Breast epithelium (tissue), 4 donors: ENCODE data around the gene BEND3. TPM values are rescaled to one million over a fixed set of nuclear protein-coding genes. Genes with fewer than 3 reads are reported as not detected.
"Not testable (repeated sequence)": the region's sequence is repeated elsewhere in the genome, so short reads cannot be mapped to it uniquely, and the experiment has no call there.

Source experiments
- DNase-seq, 2 donors: peaks; one replicate each; pipeline ENCODE4 v3.0.0-alpha.2; 2019; ENCODE audit warnings: low spot score in 2 of 2
- H3K27ac ChIP-seq, 2 donors: fragments of 200-600 bp; sonication (generic) in 1 of 2; one replicate each; pipeline ENCODE4 v1.5.1; 2016 to 2019; ENCODE audit warnings: mild to moderate bottlenecking in 1 of 2
- H3K27me3 ChIP-seq, 2 donors: fragments of 200-600 bp; sonication (generic) in 1 of 2; one replicate each; pipeline versions ENCODE4 v1.5.1 to v1.6.0; 2017 to 2019; ENCODE audit warnings: control low read depth in 1 of 2, mild to moderate bottlenecking in 1 of 2
- H3K36me3 ChIP-seq: fragments of 200-600 bp; one replicate; pipeline ENCODE4 v1.5.1; 2019
- H3K4me1 ChIP-seq, 2 donors: fragments of 200-600 bp; sonication (generic); one replicate each; pipeline ENCODE4 v1.5.1; 2016 to 2019; ENCODE audit warnings: control low read depth in 1 of 2
- H3K4me3 ChIP-seq, 3 donors: fragments of 200-600 bp; sonication (generic); 1 replicate in 2 of 3; 2 replicates in 1 of 3; pipeline ENCODE4 v1.5.1; 2016 to 2019; ENCODE audit warnings: mild to moderate bottlenecking in 3 of 3, moderate library complexity in 2 of 3
- H3K9me3 ChIP-seq, 2 donors: fragments of 200-600 bp; sonication (generic) in 1 of 2; one replicate each; pipeline ENCODE4 v1.5.1; 2016 to 2019; ENCODE audit warnings: control low read depth in 1 of 2
- POLR2A ChIP-seq: fragments of 450-650 bp; IDR thresholded peaks from one replicate; pipeline ENCODE4 v1.6.1; 2016; ENCODE audit warnings: antibody characterized with exemption, mild to moderate bottlenecking, moderate library complexity
- POLR2AphosphoS5 ChIP-seq, 3 donors: sonication (generic); formaldehyde crosslinking; IDR thresholded peaks; one replicate each; pipeline ENCODE4 v1.6.1; 2017; ENCODE audit warnings: antibody characterized with exemption in 3 of 3
- intact Hi-C: fragments of 100-400 bp; cut with DNase I; formaldehyde crosslinking; loops from one replicate; pipeline ENCODE4 v1.15.1; 2023; ENCODE audit warnings: low total_unique reads
- total RNA-seq, 3 donors: library from RNA; depleted of rRNA; stranded (reverse); fragments of >200 nt; gene quantifications; one replicate each; pipeline ENCODE4 v1.1.0, GENCODE V29; 2016
- TF ChIP-seq, protein P1 (sequence below), 3 donors: fragments of 450-650 bp; IDR thresholded peaks; one replicate each; pipeline ENCODE4 v1.5.1; 2016 to 2017; ENCODE audit warnings: antibody characterized with exemption in 3 of 3, mild to moderate bottlenecking in 3 of 3, moderate library complexity in 3 of 3

BEND3 gene
- total RNA-seq, 3 donors from 2014 or later: 0.96 to 3.6 (median 2.5) TPM

DNA sequence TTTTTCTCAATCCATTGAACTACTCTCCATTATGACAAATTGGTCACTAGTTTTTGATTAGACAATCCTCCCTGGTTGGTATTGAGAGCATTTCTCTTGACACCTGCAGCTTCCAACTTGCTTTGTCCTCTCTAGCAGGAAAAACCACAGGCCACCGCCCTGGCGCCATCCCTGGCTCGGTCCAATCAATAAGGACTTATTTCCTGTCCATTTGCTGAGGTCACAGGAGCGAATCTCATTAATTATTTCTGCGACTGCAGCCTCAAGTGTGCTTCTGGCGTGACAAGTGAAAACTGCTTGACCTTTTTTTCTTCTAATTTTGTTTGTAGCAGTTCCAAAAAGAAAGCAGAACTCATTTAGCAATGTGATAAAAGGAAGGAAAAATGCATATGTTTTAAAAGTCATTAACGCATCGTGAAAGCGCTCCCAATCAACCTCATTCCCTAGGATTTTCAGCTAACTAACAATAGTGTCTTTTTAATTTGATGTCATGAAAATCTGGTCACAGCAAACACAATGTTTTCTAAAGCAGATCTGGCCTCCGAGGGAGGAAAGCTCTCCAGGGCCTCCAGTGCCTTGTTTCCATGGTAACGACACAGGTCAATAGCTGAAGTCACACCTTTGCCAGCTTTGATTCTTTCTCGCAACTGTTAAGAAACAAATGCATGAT, 39.0 kb upstream of the BEND3 start:
- TF ChIP-seq POLR2A (no peak), POLR2AphosphoS5 (IDR thresholded peaks at IDR 0.05) (no peak)
- TF ChIP-seq, protein P1, sequence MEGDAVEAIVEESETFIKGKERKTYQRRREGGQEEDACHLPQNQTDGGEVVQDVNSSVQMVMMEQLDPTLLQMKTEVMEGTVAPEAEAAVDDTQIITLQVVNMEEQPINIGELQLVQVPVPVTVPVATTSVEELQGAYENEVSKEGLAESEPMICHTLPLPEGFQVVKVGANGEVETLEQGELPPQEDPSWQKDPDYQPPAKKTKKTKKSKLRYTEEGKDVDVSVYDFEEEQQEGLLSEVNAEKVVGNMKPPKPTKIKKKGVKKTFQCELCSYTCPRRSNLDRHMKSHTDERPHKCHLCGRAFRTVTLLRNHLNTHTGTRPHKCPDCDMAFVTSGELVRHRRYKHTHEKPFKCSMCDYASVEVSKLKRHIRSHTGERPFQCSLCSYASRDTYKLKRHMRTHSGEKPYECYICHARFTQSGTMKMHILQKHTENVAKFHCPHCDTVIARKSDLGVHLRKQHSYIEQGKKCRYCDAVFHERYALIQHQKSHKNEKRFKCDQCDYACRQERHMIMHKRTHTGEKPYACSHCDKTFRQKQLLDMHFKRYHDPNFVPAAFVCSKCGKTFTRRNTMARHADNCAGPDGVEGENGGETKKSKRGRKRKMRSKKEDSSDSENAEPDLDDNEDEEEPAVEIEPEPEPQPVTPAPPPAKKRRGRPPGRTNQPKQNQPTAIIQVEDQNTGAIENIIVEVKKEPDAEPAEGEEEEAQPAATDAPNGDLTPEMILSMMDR (IDR thresholded peaks at IDR 0.05): no peak
- DNase-seq: no peak
- no peak overlapping the region for H3K27ac ChIP-seq

DNA sequence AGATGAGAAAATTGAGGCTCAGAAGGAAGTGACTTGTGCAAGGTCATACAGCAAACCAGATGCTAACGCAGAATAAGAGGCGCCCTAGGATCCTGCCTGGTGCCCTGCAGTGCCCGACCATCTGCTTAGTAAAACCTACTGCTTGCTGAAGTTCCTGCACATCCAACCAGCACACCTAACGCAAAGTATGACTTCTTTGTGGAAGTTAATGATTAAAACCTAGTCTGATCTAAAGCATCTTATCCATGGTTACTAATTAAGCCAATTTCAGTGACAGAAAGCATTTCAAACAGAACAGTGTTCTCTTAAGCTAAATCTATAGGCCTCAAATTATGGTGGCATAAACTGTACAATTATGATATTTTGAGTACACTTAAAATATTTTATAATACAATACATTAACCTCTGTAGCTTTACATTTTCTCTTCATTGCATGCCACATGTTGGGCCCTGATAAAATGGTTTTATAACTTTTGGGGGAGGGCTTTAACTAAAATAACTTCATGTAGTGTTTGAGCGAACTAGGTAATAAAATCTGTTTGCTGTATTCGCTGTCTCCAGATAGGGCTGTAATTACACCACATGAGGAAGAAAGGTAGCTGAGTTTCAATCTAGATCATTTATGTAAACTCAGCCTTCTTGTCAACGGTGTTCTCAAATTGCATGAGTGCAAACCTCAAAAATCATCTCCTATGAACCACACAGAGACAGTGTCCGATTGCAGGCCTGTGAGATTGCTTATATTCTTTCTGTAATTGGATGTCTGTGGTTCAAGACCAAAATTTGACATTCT, 37.5 kb upstream of the BEND3 start:
- H3K4me3 ChIP-seq: no peak overlapping the region
- no peaks in the 10 kb centered on the region for H3K4me1 ChIP-seq
- H3K9me3 ChIP-seq: no peaks in the 10 kb centered on the region
- intact Hi-C loops: no loop called here
- no peaks in the 10 kb centered on the region for H3K36me3 ChIP-seq
- no peak overlapping the region for H3K27ac ChIP-seq
- no peaks in the 10 kb centered on the region for H3K27me3 ChIP-seq
- TF ChIP-seq, protein P1 (IDR thresholded peaks at IDR 0.05): no peak
- TF ChIP-seq POLR2A: no peak
- no peak for TF ChIP-seq POLR2AphosphoS5 (IDR thresholded peaks at IDR 0.05)
- DNase-seq: no peak

More for the DNA sequence above, 39.0 kb upstream of the BEND3 start:
- Histone ChIP-seq H3K4me3 (no peak overlapping the region), H3K36me3 (no peaks in the 10 kb centered on the region), H3K27me3 (no peaks in the 10 kb centered on the region), H3K9me3 (no peaks in the 10 kb centered on the region), H3K4me1 (no peaks in the 10 kb centered on the region)
- intact Hi-C loops: no loop called here

DNA sequence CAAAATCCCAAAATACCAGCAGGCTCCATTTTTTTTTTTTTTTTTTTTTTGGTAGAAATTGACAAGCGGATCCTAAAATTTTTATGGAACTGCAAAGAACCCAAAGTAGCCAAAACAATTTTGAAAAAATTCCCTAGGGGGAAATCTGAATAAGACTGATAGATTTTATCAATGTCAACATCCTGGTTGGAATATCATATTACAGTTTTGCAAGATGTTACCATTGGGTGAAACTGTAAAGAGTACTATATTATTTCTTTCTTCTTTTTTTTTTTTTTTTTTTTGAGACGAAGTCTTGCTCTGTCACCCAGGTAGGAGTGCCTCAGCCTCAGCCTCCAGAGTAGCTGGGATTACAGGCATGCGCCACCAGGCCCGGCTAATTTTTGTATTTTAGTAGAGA, 29.4 kb upstream of the BEND3 start:
- TF ChIP-seq POLR2A: no peak
- no peak for TF ChIP-seq POLR2AphosphoS5 (IDR thresholded peaks at IDR 0.05)
- Histone ChIP-seq H3K27me3 (no peaks in the 10 kb centered on the region), H3K27ac (no peak overlapping the region), H3K4me3 (no peak overlapping the region), H3K4me1 (no peaks in the 10 kb centered on the region), H3K36me3 (no peaks in the 10 kb centered on the region), H3K9me3 (no peaks in the 10 kb centered on the region)
- DNase-seq: no peak
- intact Hi-C loops: no loop called here

DNA sequence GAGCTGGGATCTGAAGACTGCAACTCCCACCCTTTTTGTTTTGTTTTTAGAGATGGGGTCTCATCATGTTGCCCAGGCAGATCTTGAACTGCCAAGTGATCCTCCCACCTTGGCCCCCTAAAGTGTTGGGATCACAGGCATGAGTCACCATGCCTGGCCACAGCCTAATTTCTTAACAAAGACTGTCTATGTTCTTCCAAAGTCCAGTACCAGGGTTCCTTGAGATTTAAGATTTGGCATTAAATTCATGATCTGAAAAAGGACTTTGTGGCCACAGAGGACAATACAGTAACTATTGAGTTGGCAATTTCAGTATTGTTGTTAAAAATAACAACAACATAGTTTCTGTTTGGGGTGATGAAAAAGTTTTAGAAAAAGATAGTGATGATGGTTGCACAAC, 28.7 kb upstream of the BEND3 start:
- no peak for DNase-seq
- no peak for TF ChIP-seq POLR2A
- TF ChIP-seq, protein P1 (IDR thresholded peaks at IDR 0.05): no peak
- no peak for TF ChIP-seq POLR2AphosphoS5 (IDR thresholded peaks at IDR 0.05)
- no peaks in the 10 kb centered on the region for H3K27me3 ChIP-seq

DNA sequence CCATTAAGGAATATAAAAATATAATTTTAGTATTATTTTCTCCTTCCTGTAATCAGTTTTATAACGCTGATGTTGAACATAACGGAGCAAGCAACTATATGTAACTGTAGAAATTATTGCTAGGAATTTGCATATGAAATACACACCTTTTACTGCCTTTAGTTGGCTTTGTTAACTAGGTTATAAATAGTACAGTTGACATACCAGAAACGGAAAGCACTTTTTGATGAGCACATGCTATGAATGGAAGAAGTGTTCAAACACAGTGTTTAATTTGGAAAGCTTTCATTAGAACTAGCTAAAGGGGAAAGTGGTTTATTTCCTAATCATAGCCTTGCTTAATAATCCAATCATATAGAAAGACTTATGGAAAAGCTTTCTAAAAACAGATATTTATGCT, 25.3 kb upstream of the BEND3 start:
- H3K4me1 ChIP-seq: no peaks in the 10 kb centered on the region
- intact Hi-C loops: no loop called here

More for the DNA sequence above, 28.7 kb upstream of the BEND3 start:
- H3K36me3 ChIP-seq: no peaks in the 10 kb centered on the region
- intact Hi-C loops: no loop called here
- H3K27ac ChIP-seq: no peak overlapping the region
- H3K4me3 ChIP-seq: no peak overlapping the region
- H3K4me1 ChIP-seq: no peaks in the 10 kb centered on the region
- no peaks in the 10 kb centered on the region for H3K9me3 ChIP-seq

DNA sequence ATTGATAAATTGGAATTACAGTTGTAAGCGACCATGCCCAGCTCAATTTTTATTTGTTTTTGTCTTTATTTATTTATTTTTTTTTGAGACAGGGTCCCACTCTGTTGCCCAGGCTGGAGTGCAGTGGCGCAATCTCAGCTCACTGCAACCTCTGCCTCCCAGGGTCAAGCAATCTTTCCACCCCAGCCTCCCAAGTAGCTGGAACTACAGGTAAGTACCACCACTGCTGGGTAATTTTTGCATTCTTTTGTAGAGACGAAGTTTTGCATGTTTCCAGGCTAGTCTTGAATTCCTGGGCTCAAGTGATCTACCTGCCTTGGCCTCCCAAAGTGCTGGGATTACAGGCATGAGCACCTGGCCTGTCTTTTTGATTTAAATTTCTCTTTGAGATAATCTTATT, 21.0 kb upstream of the BEND3 start:
- H3K36me3 ChIP-seq, H3K9me3 ChIP-seq, H3K27ac ChIP-seq, H3K4me1 ChIP-seq, intact Hi-C loops, H3K27me3 ChIP-seq, DNase-seq, H3K4me3 ChIP-seq: not testable (repeated sequence)

More for the DNA sequence above, 25.3 kb upstream of the BEND3 start:
- H3K36me3 ChIP-seq: no peaks in the 10 kb centered on the region
- H3K9me3 ChIP-seq: no peaks in the 10 kb centered on the region
- no peak overlapping the region for H3K4me3 ChIP-seq
- no peak for DNase-seq
- no peaks in the 10 kb centered on the region for H3K27me3 ChIP-seq
- no peak overlapping the region for H3K27ac ChIP-seq
- TF ChIP-seq POLR2AphosphoS5 (IDR thresholded peaks at IDR 0.05) (no peak), POLR2A (no peak)
- TF ChIP-seq, protein P1 (IDR thresholded peaks at IDR 0.05): no peak

DNA sequence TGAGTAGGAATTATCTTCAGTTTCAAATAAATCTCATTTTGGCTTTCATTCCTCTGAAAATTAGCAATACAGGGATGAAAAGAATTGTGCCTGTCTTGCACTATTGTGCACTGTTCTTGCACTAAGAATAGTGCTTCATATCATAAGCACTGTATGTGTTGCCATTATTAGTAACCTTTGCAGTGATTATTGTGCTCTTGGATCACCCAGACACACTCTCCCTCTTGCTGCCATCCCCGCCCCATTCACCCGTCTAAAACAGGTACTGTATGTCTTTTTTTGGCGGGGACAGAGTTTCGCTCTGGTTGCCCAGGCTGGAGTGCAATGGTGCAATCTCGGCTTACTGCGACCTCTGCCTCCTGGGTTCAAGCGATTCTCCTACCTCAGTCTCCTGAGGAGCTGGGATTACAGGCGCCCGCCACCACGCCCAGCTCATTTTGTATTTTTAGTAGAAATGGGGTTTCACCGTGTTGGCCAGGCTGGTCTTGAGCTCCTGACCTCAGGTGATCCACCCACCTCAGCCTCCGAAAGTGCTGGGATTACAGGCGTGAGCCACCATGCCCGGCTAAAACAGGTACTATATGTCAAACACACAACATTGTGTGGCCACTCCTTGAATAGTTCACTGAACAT, 19.8 kb upstream of the BEND3 start:
- H3K36me3 ChIP-seq, H3K4me3 ChIP-seq, H3K9me3 ChIP-seq, DNase-seq, H3K27ac ChIP-seq, H3K4me1 ChIP-seq, H3K27me3 ChIP-seq, intact Hi-C loops: not testable (repeated sequence)
